Measurements from ENCODE around the gene ARHGEF28.

DNA sequence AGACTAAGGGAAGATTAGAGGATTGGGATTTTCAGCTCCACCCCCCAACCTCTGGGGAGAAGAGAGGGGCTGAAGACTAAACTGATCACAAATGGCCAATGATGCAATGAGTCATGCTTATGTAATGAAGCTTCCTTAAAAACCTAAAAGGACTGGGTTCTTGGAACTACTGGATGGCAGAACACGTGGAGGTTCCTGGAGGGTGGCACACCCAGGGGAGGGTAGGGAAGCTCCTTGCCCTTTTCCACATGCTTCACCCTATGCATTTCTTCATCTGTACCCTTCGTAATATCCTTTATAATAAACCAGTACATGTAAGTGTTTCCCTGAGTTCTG is 48.6 kb downstream of the ARHGEF28 start:
- no peak for TF ChIP-seq POLR2A (IDR thresholded peaks at IDR 0.05)
- TF ChIP-seq, protein P1, sequence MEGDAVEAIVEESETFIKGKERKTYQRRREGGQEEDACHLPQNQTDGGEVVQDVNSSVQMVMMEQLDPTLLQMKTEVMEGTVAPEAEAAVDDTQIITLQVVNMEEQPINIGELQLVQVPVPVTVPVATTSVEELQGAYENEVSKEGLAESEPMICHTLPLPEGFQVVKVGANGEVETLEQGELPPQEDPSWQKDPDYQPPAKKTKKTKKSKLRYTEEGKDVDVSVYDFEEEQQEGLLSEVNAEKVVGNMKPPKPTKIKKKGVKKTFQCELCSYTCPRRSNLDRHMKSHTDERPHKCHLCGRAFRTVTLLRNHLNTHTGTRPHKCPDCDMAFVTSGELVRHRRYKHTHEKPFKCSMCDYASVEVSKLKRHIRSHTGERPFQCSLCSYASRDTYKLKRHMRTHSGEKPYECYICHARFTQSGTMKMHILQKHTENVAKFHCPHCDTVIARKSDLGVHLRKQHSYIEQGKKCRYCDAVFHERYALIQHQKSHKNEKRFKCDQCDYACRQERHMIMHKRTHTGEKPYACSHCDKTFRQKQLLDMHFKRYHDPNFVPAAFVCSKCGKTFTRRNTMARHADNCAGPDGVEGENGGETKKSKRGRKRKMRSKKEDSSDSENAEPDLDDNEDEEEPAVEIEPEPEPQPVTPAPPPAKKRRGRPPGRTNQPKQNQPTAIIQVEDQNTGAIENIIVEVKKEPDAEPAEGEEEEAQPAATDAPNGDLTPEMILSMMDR (IDR thresholded peaks at IDR 0.05 in 4 of 5, conservative IDR thresholded peaks at IDR 0.05 in 1 of 5): no peak
